ENCODE data around the gene TERB1.

GRCh38 chr16:66731101-66731500, 70.3 kb downstream of the TERB1 start:
- TF ChIP-seq EZH2 (IDR thresholded peaks at IDR 0.05; ENCODE audit: insufficient read depth, poor library complexity, severe bottlenecking), result no peak
- no peak for TF ChIP-seq EZH2phosphoT487 (IDR thresholded peaks at IDR 0.05; ENCODE audit: insufficient read depth, low read depth)

Measured in GM23248 (cell line).